ENCODE data around the gene PLEKHG1.

PLEKHG1 gene

DNA sequence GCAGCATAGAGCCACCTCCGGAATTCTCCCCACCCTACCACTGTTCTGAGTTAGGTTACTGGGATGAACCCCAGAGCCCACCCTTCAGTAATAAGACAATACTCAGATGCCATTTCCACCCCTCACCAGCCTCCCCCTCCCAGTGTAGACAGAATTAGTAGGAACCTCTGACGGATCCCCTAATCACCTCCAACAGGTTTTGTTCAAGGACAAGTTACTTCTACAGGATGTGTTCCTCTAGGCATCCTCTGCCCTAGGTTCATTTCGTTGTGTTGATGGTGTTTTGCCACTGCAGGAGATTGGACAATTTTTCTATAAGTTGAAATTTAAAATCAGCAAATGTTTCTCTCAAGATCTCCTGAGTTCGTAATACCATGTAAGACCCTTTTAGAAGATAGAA lies 22.8 kb downstream of the PLEKHG1 start:
- DNase-seq, result no peak

DNA sequence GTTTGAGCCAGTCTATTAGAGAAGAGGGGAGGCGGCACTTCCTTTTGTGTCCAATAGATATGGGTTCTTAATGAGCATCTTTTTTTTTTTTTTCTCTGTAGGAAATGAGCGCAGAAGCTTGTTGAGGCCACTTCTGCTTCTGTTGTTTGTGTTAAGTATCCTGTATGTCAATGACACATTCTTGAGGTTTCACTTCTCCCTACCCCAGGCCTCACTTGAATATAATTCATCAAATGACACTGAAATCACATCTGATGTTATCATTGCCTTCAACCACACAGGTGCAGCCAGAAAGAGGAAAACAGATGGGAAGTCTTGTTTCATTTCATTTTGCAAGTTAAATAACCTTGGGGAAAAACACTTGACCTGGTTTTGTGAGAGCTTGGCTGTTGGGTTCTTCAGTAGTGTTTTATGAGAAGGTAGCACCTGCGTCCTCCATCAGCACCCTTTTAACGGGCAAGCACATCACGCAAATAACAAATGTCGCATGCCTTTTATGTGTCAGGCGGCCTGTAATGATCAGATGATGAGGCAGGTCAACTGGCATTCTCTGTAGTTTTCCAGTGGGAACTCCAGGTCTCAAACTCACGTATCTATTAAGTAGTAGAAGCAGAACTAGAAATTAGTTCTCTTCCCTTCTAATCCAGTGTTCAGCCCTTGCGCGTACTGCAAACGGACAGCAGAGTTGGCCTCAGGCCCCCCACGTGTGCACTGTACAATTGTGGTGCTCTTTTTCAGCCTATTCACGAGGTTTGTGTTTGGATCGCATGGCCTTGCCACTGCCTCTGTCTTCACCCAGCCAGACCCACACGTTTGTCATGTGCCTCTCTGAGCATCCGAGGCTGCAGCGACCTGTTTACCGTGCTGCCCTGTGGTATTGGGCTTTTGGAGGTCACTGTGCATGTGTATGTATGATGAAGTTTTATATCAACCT lies 23.5 kb downstream of the PLEKHG1 start:
- DNase-seq, result no peak

DNA sequence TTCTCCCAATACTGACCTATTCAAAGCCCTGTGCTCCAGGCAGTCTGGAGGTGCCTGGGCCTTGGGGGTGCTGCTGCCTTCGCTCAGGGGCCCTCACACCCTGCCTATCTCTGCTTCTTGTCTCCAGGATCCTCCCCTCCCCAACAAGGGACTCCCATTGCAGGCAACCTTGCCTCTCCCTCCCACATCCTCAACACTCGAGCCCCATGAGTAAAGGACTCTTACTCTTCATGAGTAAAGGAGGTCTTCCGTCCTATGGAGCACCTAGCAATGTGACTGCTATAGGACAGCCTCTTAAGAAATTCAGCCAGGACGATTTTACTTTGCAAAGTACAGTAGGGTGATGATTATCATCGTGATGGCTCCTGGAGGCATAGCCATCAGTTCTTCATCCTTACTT lies 24.5 kb downstream of the PLEKHG1 start:
- DNase-seq, result no peak

DNA sequence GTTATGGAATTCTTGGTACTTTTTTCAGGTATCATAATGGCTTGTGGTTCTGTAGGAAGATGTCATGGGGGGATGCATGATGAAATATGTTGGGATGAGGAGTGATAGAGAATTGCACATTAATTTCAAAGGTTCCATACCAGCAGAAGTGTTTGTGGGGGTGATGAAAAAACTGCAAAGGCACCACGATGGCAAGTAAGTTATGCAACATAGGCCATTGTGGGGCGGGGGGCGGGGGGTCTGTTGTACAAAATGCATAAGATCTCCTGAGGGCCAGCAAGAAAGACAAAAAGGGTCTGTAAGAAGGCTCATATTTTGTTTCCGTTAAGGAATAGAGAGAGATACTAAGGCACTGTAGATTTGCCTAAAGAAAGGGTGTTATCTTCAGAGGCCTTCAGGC lies 26.2 kb downstream of the PLEKHG1 start:
- no peak for DNase-seq

DNA sequence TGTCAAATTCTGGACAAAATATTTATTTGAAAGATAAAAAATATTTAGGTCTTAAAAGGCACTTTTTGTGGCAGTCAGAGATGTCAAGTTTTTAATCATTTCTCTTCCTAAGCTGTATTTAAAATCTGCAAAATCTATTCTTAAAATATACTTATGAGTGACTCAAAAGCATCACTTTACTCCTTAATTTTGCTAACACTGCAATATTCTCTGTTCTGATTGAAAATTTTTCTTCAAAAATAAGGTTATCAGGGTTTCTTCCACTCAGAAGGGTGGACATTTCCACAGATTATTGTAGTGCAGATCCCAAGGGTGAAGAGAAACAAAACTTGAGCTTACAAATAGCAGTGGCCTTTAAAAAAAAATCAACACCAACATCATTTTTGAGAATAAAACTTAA lies 27.5 kb downstream of the PLEKHG1 start:
- DNase-seq, result no peak

DNA sequence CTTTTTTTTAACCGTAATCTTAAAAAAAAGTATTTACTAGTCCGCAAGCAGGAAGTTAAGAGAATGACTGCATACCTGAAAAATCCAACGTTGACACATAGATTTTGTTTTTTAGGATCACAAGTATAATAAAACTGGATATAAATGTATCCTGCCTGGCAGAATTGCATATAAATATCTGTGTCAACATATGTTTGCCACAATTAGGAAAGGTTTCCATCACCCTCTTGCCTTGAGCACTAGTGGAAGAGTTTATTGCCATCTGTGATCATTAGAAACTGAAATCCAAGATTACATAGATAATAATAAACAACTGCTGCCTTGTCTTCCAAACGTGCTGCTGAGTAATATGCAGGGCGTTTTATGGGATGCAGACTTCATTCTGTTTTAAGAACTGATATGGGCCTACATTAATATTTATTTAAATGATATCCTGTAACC lies 27.9 kb downstream of the PLEKHG1 start:
- DNase-seq, result no peak

DNA sequence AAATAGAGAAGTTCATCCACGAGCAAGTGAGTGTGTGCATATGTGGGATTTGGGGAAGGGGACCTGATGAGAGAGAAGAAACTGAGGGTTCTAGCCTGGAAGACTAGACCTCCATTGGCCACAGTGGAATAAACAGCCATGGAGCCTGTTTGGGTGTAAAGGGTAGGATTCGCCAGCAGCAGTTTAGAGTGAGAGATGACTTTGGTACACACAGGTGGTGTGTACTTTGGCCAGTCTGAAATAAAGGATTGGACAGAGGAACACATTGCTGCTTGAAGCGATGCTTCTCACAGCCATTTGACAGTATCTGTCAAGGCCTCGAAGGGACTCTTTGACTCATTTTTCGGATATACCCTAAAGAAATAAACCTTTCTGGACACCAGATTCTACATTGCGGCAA lies 29.2 kb downstream of the PLEKHG1 start:
- DNase-seq, result no peak

DNA sequence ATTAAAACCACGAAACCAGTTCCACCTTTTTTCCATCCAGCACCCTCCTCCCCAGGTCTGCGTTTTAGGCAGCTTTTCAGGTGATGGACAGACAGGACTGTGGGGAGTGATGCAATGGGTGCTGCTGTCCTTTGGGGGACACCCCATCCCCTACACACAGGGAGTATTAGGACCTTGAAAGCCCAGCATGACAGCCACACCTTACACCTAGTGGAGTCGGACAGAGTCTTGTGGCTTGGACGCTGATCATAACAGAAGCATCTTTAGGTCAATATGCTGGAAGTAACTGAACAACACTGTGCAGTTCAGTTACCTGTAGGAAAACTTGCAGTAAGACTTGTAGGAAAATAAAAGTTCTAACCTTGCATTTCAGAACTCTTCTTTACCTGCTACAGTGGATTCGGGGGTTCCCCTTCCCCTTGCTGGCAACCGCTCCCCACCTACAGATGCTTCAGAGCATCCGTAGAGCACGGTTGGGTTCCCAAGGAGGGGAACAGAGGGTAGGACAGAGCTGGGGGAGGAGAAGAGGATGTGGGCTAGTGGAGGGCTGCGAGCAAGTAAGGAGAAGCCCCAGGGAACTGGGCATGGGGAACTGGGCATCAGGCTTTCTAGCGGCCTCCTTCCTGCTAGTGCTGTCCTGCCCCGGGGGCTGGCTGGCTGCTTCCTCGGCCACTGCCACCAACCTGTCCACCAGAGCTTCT lies 31.7 kb downstream of the PLEKHG1 start:
- no peak for DNase-seq

DNA sequence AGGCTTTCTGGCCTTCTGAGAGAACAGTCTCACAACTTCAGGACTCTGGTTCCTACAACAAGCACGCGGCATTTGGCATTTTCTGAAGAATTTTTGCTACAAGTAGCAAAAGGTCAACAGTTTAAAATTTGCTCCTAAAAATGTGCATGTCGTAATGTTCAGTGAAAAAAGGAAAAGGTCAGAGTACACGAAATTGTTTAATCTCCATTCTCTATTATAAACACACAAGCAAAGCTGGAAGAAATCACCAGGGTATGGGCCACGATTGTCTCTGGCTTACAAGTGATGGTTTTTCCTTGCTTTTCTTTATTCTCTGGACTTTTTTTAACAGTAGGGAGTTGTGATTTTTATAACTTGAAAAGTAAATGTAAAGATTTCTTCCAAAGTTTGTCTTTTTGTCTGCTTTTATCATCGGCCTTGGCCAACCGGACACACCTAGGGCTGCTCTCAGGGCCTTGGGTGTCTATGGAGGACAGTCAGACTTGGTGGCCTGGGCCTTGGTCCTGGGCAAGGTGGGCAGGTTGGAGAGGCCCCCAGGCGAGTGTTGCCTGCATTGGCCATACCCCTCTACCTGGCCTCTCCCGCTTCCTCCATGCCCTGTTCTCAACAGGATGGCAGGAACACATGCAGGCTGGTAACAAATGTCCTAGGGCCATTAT lies 32.4 kb downstream of the PLEKHG1 start:
- DNase-seq, result no peak

DNA sequence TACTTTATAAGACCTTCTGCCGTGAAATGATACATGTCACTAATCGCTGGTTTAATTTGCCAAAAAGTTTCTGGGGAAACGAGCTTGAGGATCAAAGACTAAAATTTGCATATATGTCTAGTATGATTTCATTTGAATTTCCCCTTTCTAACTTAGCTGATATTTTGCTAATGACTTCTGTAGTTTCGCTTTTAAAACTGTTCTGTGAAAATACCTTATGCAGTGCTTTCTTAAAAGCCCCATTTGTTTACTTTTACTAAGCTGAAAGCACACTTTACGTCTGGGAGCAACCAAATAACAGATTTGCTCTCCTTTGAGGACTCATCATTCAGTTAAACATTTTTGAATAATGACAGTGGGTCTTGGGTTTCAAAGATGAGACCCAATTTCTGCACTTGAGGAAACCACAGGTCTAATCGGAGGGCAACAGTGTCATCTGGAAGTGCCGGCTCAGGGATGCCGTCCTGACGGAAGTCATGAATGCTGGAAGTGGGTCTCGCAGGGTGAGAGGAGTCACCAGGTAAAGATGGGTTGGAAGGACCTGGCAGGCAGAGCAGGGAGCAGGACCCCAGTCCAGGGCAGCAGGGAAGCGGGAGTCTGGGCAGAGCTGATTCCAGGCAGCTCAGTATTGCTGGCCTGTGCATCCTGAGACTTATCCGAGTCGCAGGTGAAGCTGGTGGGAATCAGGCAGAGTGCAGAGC lies 33.2 kb downstream of the PLEKHG1 start:
- no peak for DNase-seq

DNA sequence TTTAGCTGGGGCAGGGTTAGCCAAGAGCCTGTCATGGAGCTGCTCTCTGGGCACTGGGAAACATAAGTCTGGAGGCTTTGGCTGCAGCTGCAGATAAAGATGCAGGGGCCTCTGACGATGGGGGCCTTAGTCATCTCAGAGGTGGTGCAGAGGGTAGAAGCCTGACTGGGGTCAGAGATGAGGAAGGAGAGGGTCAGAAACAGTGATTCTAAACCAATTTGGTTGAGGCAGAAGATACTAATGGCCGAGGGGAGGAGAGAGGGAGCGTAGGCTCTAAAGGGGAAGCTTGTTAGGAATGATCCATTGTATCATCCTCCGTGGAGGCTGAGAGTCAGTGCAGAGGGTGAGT lies 33.8 kb downstream of the PLEKHG1 start:
- no peak for DNase-seq

DNA sequence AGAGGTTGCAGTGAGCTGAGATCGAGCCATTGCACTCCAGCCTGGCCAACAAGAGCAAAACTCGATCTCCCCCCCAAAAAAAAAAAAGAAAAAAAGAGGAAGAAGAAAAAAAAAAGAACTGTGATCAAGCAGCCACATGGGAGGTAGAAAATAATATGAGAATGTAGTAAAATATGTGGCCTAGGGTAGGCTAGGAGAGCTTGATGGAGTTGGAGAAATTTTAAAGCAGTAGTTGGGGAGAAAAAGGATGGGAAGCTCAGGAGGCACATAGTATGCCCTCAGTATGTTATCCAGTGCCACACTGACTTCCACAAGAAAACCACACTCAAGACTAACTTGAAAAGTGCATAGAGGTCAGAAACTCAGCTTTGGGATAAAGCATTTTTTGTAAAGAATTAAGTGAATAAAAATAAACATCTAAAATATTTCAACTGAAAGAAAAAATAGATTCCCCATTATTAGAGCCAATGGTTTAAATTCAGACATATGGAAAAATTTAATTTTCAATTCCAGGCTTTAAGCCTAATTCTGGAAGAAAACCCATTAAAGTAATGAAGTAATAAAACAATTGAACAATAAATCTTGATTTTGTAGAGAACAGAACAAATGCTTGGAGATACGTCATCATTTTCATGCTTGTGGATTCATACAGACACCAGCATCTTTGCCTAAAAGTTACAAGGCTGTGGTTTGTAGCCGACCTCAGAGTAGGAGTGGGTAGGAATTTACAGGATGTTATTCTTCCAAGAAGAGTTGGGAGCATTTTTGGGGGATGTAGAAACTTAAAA lies 34.7 kb downstream of the PLEKHG1 start:
- DNase-seq, result no peak

DNA sequence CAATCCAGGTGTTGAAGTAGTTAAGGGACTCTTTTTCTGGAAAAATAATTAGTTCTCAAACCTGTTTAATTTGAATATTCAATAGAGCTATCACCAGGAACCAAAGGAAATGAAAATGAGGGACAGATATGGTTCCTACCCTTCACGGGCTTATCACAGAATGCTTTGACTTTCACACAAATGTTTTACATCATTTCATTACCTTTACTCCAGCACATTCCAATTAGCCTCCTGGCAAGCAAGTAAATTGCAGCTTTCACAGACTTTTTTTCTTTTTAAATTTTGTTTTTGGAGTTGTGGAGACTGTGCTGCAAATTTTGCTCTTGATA lies 35.2 kb downstream of the PLEKHG1 start:
- DNase-seq, result no peak

DNA sequence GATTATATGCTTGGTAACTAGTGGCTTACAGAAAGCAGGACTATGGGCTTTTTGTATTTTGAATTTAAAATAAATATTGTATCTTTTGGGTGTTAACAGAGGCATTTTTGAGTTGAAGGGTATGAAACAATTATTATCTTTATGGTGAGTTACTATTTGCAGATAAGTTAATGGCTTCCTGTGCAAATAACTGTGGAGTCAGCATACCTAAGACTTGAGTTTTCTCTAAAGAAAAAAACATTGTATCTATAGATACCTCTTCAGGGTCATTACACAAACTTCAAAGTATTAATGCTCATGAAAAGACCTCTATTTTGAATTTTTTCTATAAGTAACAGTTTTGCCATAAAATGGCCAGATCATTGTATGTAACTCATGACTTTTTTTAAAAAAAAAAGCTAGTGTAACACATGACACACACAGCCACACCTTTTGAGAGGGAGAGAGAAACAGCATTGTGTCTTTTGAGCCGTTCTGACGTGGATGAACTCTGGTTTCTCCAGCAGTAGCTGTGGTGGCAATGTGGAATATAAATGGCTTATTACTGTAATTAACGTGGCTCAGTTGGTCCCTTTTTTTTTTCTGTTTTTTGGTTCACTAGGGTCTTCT lies 36.3 kb downstream of the PLEKHG1 start:
- DNase-seq, result no peak

DNA sequence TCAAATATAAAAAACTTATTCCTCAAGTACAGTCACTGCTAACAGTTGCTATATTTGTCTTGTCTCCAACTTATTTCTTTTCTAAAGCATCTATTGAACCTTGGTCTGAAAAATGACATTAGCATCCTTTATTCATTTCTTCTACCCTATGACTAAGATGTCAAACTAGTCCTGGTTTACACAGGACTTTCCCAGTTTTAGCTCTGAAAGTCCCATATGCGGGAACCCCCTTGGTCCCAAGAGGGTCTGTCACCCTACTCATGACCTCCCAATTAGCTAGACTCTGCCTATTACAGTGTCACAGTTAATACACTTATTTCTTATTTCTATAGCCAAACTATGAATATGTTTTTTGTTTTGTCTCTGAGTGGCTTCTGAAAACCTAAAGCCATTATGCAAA lies 37.1 kb downstream of the PLEKHG1 start:
- DNase-seq, result no peak

DNA sequence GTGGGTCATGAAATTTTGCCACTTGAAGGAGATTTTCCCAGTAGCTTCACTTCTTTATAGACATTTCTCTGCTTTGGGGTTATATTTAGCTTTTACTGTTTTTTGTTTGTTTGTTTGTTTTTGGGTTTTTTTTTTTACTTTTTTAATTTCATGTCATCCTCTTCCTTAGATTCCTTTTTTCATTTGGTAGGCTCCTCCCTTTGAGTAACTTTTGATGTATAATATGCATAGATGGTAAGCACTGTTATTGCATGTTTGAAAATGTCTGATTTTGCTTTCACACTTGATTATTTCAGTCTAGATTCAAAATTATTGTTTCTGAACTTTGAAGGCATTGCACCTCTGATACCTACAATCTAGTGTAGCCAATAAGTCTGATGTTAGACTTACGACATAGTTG lies 37.6 kb downstream of the PLEKHG1 start:
- DNase-seq, result no peak

DNA sequence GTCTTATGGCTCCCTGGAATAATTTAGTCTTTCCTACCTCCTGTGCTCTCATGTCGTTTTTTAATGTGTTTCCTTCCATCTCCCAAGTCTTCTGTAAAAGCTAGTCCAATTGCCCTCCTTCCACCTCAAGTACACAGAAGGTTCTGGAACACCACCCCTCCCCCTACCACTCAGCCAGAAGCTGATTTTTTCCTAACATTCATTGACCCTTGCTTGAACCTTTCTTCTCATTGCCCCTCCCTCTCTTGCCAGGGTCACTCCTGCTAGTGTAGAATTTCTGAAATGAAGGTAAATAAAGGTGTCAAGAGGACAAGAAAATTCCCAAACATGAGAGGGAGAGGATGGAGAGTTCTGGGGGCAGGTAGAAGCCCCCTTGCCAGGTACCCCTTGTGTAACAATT lies 38.6 kb downstream of the PLEKHG1 start:
- no peak for DNase-seq

DNA sequence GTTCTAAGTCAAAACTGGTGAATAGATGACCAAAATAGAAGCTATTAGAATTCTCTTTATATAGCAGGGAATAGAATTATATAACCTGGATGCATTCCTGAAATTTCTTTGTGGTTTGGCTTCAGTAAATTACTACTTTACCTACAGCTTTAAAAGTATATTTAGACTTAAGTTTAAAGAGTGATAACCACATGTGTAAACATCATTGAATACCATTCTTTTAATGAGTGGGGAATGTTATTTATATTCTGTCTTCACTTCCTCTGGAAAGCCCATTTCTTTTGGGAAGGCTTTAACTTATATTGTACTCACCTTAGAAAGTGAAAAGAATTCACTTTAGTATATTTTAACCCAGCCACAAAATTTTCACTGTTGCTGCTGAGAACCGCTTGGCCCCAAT lies 39.1 kb downstream of the PLEKHG1 start:
- DNase-seq, result no peak

DNA sequence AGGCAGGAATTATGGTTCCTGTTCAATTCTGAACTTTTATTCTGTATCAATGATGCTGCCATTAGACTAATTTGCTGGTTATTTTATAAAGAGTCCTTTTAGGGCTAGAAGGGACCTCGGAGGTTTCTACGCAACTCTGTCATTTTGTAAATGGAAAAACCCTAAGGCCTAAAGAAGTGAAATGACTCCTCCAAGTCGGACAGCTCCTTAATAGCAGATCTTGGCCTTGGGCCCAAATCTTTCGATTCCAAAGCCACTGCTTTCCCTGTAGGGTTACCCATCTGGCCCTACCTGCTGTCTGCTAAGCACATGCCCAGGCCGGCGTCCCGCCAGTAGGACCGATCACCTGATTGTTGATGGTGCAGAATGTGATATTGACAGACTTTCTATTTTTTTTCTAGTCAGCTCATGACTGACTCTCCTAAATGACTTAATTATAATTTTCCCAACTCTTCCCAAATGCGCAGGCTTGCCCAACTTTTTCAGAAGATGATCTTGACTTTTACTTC lies 40.2 kb downstream of the PLEKHG1 start:
- DNase-seq, result no peak

DNA sequence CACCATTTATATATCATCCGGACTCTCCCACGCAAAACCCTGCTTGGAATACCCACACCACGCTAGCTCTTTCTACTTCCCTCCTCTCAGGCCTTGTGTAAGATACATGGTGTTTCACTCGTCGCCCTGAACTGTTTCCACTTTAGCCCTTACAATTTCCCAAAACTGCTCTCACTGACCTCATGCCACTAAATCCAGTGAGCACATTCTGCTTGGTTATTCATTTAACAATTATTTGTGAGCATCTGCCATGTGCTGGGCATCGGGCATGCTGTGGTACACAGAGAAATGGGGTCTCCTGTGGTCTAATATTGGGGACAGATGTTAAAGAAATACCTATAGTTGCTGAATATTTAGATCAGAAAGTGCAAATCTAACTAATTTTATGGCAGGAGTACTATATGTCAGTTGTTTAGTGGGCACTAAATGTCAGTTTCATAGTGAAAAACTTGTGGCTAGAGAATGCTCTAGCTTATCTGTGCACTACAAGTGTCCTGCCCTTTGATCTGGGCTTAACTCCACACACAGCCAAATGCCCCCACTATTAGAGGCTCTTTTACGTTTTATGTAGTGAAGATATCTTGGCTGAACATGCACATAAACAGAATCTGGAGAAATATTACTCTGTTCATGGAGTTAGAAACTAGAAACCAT lies 41.0 kb downstream of the PLEKHG1 start:
- DNase-seq, result no peak

DNA sequence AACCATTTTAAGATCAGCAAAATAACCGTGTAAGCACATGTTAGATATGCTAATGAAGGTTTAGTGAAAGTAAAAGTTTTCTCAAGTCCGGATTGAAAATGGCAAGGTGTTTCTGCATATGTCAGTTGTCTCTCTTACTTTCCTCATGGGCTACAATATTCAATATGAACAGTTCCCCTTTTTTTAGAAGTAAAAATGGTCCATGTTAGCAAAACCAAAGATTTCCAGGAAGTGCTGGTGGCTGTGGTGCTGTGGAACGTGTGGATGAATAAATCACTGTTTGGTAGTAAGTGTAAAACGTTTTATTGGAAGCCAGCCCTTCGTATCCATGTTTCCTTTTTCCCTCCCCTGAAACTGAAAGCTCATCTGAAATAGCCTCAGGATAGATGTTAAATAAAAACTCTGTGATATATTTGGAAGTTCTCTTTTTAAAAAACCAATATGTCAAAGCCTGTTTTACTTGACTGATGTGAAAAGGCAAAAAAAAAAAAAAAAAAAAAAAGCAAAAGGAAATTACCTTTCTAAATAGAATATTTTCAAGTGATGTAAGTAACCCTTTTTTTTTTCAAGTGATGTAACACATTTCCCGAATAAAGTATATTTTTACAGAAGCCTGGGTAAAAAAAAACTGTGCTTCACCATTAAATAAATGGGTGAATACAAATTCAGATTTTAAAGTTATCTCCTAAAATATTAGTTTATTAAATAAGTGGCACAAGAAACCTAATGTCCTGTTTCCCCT lies 41.9 kb downstream of the PLEKHG1 start:
- no peak for DNase-seq
